ENCODE results near the gene SMU1. TPM values are rescaled to one million over a fixed set of nuclear protein-coding genes. Genes with fewer than 3 reads are reported as not detected.

The SMU1 gene
- total and polyA plus RNA-seq, 2 of the 13 experiments (the other 11 are each of a cell fraction or from before 2014, with no cell fraction given), result 12.9 to 36.6 TPM

- TF ChIP-seq RBFOX2 (IDR thresholded peaks at IDR 0.05; ENCODE audit: low read depth, low read length) (peak; percentile 45; the same call in 1 of the 2 replicates), DDIT3 (CRISPR knock-in tag; IDR thresholded peaks at IDR 0.05) (no peak), ZNF850 (CRISPR knock-in tag; conservative IDR thresholded peaks at IDR 0.05) (no peak), ZNF383 (CRISPR knock-in tag; IDR thresholded peaks at IDR 0.05; ENCODE audit: borderline replicate concordance) (no peak), ATF4 (CRISPR knock-in tag; IDR thresholded peaks at IDR 0.05) (peak in 1 of 2 experiments; percentile 76; a peak in 2 of 4 replicates), MAZ (IDR thresholded peaks at IDR 0.05; ENCODE audit: borderline replicate concordance, low read depth, low read length) (no peak), MAZ (CRISPR knock-in tag; IDR thresholded peaks at IDR 0.05; ENCODE audit: low read depth) (no peak), ZNF275 (CRISPR knock-in tag; IDR thresholded peaks at IDR 0.05; ENCODE audit: borderline replicate concordance) (no peak), ZNF749 (CRISPR knock-in tag; IDR thresholded peaks at IDR 0.05; ENCODE audit: borderline replicate concordance) (no peak), ZNF225 (CRISPR knock-in tag; IDR thresholded peaks at IDR 0.05) (no peak), MTF2 (CRISPR knock-in tag; IDR thresholded peaks at IDR 0.05; ENCODE audit: borderline replicate concordance) (no peak), FOXA1 (IDR thresholded peaks at IDR 0.05) (no peak), FOXA1 (CRISPR knock-in tag; IDR thresholded peaks at IDR 0.05) (peak; percentile 58), RFXAP (CRISPR knock-in tag; IDR thresholded peaks at IDR 0.05; ENCODE audit: borderline replicate concordance) (no peak), KDM2A (CRISPR knock-in tag; IDR thresholded peaks at IDR 0.05; ENCODE audit: borderline replicate concordance, low read depth) (no peak), SAP130 (CRISPR knock-in tag; IDR thresholded peaks at IDR 0.05; ENCODE audit: low read depth) (peak; percentile 70), TBX3 (IDR thresholded peaks at IDR 0.05; ENCODE audit: borderline replicate concordance) (no peak), TAF1 (CRISPR knock-in tag; IDR thresholded peaks at IDR 0.05) (no peak), ZNF496 (CRISPR knock-in tag; IDR thresholded peaks at IDR 0.05; ENCODE audit: insufficient replicate concordance) (no peak), GZF1 (CRISPR knock-in tag; IDR thresholded peaks at IDR 0.05) (no peak), HIVEP1 (CRISPR knock-in tag; IDR thresholded peaks at IDR 0.05) (no peak)
- TF ChIP-seq, protein P1, sequence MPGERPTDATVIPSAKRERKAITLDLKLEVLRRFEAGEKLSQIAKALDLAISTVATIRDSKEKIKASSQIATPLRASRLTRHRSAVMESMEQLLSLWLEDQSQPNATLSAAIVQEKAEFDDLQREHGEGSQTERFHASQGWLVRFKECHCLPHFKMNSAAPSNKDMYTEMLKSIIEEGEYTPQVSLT (CRISPR knock-in tag; IDR thresholded peaks at IDR 0.05; ENCODE audit: borderline replicate concordance, low read depth), result no peak
- TF ChIP-seq, protein P2, sequence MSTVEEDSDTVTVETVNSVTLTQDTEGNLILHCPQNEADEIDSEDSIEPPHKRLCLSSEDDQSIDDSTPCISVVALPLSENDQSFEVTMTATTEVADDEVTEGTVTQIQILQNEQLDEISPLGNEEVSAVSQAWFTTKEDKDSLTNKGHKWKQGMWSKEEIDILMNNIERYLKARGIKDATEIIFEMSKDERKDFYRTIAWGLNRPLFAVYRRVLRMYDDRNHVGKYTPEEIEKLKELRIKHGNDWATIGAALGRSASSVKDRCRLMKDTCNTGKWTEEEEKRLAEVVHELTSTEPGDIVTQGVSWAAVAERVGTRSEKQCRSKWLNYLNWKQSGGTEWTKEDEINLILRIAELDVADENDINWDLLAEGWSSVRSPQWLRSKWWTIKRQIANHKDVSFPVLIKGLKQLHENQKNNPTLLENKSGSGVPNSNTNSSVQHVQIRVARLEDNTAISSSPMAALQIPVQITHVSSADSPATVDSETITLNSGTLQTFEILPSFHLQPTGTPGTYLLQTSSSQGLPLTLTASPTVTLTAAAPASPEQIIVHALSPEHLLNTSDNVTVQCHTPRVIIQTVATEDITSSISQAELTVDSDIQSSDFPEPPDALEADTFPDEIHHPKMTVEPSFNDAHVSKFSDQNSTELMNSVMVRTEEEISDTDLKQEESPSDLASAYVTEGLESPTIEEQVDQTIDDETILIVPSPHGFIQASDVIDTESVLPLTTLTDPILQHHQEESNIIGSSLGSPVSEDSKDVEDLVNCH (CRISPR knock-in tag; IDR thresholded peaks at IDR 0.05), result no peak
- TF ChIP-seq, protein P3, sequence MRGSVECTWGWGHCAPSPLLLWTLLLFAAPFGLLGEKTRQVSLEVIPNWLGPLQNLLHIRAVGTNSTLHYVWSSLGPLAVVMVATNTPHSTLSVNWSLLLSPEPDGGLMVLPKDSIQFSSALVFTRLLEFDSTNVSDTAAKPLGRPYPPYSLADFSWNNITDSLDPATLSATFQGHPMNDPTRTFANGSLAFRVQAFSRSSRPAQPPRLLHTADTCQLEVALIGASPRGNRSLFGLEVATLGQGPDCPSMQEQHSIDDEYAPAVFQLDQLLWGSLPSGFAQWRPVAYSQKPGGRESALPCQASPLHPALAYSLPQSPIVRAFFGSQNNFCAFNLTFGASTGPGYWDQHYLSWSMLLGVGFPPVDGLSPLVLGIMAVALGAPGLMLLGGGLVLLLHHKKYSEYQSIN (CRISPR knock-in tag; IDR thresholded peaks at IDR 0.05; ENCODE audit: borderline replicate concordance), result no peak
Observed at GRCh38 chr9:33029231-33029786, 47.2 kb downstream of the SMU1 start (continued).
